Adrenal gland (tissue), 12 donors: ENCODE data around the gene SGMS1. TPM values are rescaled to one million over a fixed set of nuclear protein-coding genes. Genes with fewer than 3 reads are reported as not detected.
A peak's percentile ranks its signal among the peaks of the same experiment; 100 is the strongest.

Experiments used
- DNase-seq, 7 donors: peaks; one replicate each; pipeline ENCODE4 v3.0.0-alpha.2; 2019 to 2020
- H3K27ac ChIP-seq, 5 donors: fragments of 200-600 bp; sonication (generic) in 4 of 5; 1 replicate in 3 of 5; 2 replicates in 2 of 5; pipeline versions ENCODE4 v1.5.1 to v1.8.0; 2016 to 2020; ENCODE audit warnings: mild to moderate bottlenecking in 1 of 5
- H3K27me3 ChIP-seq: fragments of 200-600 bp; 2 replicates; pipeline ENCODE4 v1.8.0; 2021
- H3K36me3 ChIP-seq, 2 donors: fragments of 200-600 bp; replicated peaks in 1 of 2; 1 replicate in 1 of 2; 2 replicates in 1 of 2; pipeline versions ENCODE4 v1.5.1 to v1.8.0; 2018 to 2022
- H3K4me1 ChIP-seq, 2 donors: fragments of 200-600 bp; replicated peaks in 1 of 2; 1 replicate in 1 of 2; 2 replicates in 1 of 2; pipeline versions ENCODE4 v1.5.1 to v1.8.0; 2018 to 2021
- H3K4me3 ChIP-seq, 4 donors: fragments of 200-600 bp; sonication (generic) in 3 of 4; one replicate each; pipeline ENCODE4 v1.5.1; 2016 to 2018
- H3K9me3 ChIP-seq, 3 donors: fragments of 200-600 bp; sonication (generic) in 1 of 3; replicated peaks in 1 of 3; 1 replicate in 2 of 3; 2 replicates in 1 of 3; pipeline versions ENCODE4 v1.5.1 to v1.8.0; 2016 to 2021
- POLR2A ChIP-seq, 2 donors: fragments of 450-650 bp; IDR thresholded peaks; one replicate each; pipeline ENCODE4 v1.6.1; 2017; ENCODE audit warnings: antibody characterized with exemption in 2 of 2, mild to moderate bottlenecking in 2 of 2, moderate library complexity in 1 of 2
- WGBS, 4 donors: extraction: QIAGEN DNeasy Blood & Tissue Kit in 2 of 4; methylation state at CpG; one replicate each; pipeline versions ENCODE4 v1.1.5 to v1.1.7; 2013 to 2017; 5-methylcytosine and 5-hydroxymethylcytosine counted together
- intact Hi-C, 2 donors: fragments of 100-400 bp; cut with DNase I; formaldehyde crosslinking; loops; one replicate each; pipeline versions ENCODE4 v1.14.1 to v1.15.0; 2022 to 2023
- polyA plus RNA-seq, 3 donors: library from polyadenylated mRNA; stranded (reverse); fragments of 200-250 nt in 2 of 3; fragments of 350-450 nt in 1 of 3; fragmentation: Illumina TruSeq in 1 of 3; extraction: RNeasy Lipid Tissue Mini Kit (QIAGEN cat#74804) in 1 of 3; gene quantifications; one replicate each; pipeline ENCODE4 v1.2.3, GENCODE V29; 2013 to 2014
- total RNA-seq, 9 donors: library from RNA; depleted of rRNA in 4 of 9; stranded (reverse); fragments of >200 nt in 4 of 9; fragments of 120-200 nt in 1 of 9; fragmentation: NEBNext Ultra II Directional in 1 of 9; extraction: Animal tissue kit (Norgen Biotek cat#: 25700) in 1 of 9; gene quantifications; one replicate each; pipeline versions ENCODE4 v1.1.0 to v1.2.4, GENCODE V29; 2013 to 2023
- TF ChIP-seq, protein P1 (sequence below), 6 experiments: fragments of 450-650 bp in 4 of 6; fragments of 200-600 bp in 2 of 6; sonication (generic) in 1 of 6; IDR thresholded peaks; 1 replicate in 5 of 6; 2 replicates in 1 of 6; pipeline versions ENCODE4 v1.5.1 to v1.8.0; 2016 to 2021; ENCODE audit warnings: antibody characterized with exemption in 6 of 6, mild to moderate bottlenecking in 2 of 6, moderate library complexity in 1 of 6
- donor health status: healthy with polysubstance abuse.
- donor health status: Bipolar disorder and iron deficiency.
- donor health status: DM: yes; HTN: yes; CAD: no.
- donor health status: DM: no; HTN: no; CAD: no.
- donor health status: DM: no; HTN: no; CAD: no.
- donor health status: DM: yes; HTN: yes; CAD: no.

Gene SGMS1
- total and polyA plus RNA-seq, 12 donors, result 9.1 to 152 (median 62.2) TPM

DNA sequence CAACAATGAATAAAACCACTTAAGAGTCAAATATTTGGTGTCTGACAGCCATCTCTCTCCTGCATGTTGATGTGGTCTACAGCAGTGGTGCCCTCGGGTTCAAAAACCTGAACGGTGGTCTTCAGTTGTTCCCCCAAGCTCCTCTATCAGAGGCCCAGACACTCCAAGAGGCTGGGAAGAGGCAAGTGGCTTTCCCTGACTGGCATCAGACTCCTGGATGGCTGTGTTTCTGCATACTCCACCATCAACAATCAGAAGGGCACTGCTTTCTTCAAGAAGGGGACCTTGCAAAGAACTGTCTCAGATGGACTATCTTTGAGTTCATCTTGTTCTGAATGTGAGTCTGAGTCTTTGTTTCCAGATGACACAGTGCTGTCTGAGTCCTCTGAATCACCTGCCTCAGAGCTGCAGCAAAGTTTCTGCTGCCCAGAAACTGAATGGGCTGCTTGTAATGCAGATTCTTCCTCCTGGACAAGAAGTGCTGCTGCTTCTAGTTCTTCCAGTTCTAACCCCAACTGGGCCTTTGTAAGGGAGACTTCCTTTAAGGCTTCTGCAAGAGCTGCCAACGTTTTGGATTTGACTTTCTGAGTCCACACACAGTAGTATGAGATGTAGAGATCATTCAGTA, 5.9 kb upstream of the SGMS1 start:
- no peaks in the 10 kb centered on the region for H3K9me3 ChIP-seq
- TF ChIP-seq POLR2A (IDR thresholded peaks at IDR 0.05), result no peak
- TF ChIP-seq, protein P1, sequence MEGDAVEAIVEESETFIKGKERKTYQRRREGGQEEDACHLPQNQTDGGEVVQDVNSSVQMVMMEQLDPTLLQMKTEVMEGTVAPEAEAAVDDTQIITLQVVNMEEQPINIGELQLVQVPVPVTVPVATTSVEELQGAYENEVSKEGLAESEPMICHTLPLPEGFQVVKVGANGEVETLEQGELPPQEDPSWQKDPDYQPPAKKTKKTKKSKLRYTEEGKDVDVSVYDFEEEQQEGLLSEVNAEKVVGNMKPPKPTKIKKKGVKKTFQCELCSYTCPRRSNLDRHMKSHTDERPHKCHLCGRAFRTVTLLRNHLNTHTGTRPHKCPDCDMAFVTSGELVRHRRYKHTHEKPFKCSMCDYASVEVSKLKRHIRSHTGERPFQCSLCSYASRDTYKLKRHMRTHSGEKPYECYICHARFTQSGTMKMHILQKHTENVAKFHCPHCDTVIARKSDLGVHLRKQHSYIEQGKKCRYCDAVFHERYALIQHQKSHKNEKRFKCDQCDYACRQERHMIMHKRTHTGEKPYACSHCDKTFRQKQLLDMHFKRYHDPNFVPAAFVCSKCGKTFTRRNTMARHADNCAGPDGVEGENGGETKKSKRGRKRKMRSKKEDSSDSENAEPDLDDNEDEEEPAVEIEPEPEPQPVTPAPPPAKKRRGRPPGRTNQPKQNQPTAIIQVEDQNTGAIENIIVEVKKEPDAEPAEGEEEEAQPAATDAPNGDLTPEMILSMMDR (IDR thresholded peaks at IDR 0.05), result no peak
- 70 to 77% (median 71%) methylated on average over 3 of the region's 3 CpGs for WGBS, 4 donors
- H3K27ac ChIP-seq, result no peak overlapping the region
- no peaks in the 10 kb centered on the region for H3K27me3 ChIP-seq
- H3K36me3 ChIP-seq, result peaks cover 0 to 5% of the 10 kb centered on the region in 2 donors
- no peak overlapping the region for H3K4me3 ChIP-seq
- peaks cover 0 to 7% of the 10 kb centered on the region in 2 donors for H3K4me1 ChIP-seq
- DNase-seq, result no peak
- intact Hi-C loops, result loop anchor here in 1 of 2 donors (10.0 kb wide), 1 partner anchor 345 kb away; no protein-coding TSS in a partner anchor

- H3K27ac ChIP-seq, result no peak overlapping the region
- intact Hi-C loops, result loop anchor here in 1 of 2 donors (10.0 kb wide), 1 partner anchor 343 kb away; no protein-coding TSS in a partner anchor
- H3K9me3 ChIP-seq, result no peaks in the 10 kb centered on the region
- no peak for DNase-seq
- no peaks in the 10 kb centered on the region for H3K27me3 ChIP-seq
- H3K4me3 ChIP-seq, result no peak overlapping the region
- TF ChIP-seq POLR2A (IDR thresholded peaks at IDR 0.05), result no peak
- TF ChIP-seq, protein P1 (IDR thresholded peaks at IDR 0.05), result no peak
- 93 to 95% (median 94%) methylated on average over 4 of the region's 4 CpGs for WGBS, 4 donors
- H3K36me3 ChIP-seq, result peaks cover 0 to 5% of the 10 kb centered on the region in 2 donors
- H3K4me1 ChIP-seq, result peaks cover 0 to 7% of the 10 kb centered on the region in 2 donors
Measured at GRCh38 chr10:50627896-50628295, 4.1 kb upstream of the SGMS1 start.

- Histone ChIP-seq H3K27ac (no peak overlapping the region), H3K27me3 (no peaks in the 10 kb centered on the region), H3K4me3 (no peak overlapping the region), H3K36me3 (peaks cover 0 to 5% of the 10 kb centered on the region in 2 donors), H3K4me1 (peaks cover 0 to 7% of the 10 kb centered on the region in 2 donors), H3K9me3 (no peaks in the 10 kb centered on the region)
- TF ChIP-seq, protein P1 (IDR thresholded peaks at IDR 0.05), result no peak
- TF ChIP-seq POLR2A (IDR thresholded peaks at IDR 0.05), result no peak
- 92 to 100% (median 94%) methylated on average over 1 of the region's 1 CpG for WGBS, 4 donors
- intact Hi-C loops, result loop anchor here in 1 of 2 donors (10.0 kb wide), 1 partner anchor 343 kb away; no protein-coding TSS in a partner anchor
- DNase-seq, result no peak
Measured at GRCh38 chr10:50627443-50627842, 3.7 kb upstream of the SGMS1 start.

GRCh38 chr10:50625649-50626132, 1.9 kb upstream of the SGMS1 start:
- intact Hi-C loops, result loop anchor here in 1 of 2 donors (10.0 kb wide), 1 partner anchor 341 kb away; no protein-coding TSS in a partner anchor
- peak overlapping the region; percentile 31 to 93 (median 74) for H3K4me3 ChIP-seq
- DNase-seq, result no peak
- 0 to 3% (median 2%) methylated on average over 6 of the region's 6 CpGs for WGBS, 4 donors
- no peaks in the 10 kb centered on the region for H3K9me3 ChIP-seq
- H3K27ac ChIP-seq, result peak overlapping the region; percentile 92 to 99 (median 96)
- TF ChIP-seq POLR2A (IDR thresholded peaks at IDR 0.05), result no peak
- peaks cover 6 to 19% of the 10 kb centered on the region in 2 donors for H3K4me1 ChIP-seq
- H3K36me3 ChIP-seq, result peaks cover 0 to 5% of the 10 kb centered on the region in 2 donors
- no peaks in the 10 kb centered on the region for H3K27me3 ChIP-seq
